Peyer's patch (tissue), 4 donors: ENCODE results near the gene SLCO6A1. TPM values are rescaled to one million over a fixed set of nuclear protein-coding genes. Genes with fewer than 3 reads are reported as not detected.

ENCODE experiments used
- DNase-seq, 3 donors: peaks; one replicate each; pipeline ENCODE4 v3.0.0-alpha.2; 2017 to 2019
- H3K27ac ChIP-seq, 4 donors: fragments of 200-600 bp; sonication (generic); one replicate each; pipeline ENCODE4 v1.5.1; 2016 to 2019
- H3K27me3 ChIP-seq, 2 donors: fragments of 200-600 bp; sonication (generic); one replicate each; pipeline ENCODE4 v1.5.1; 2019
- H3K36me3 ChIP-seq, 3 donors: fragments of 200-600 bp; sonication (generic); one replicate each; pipeline ENCODE4 v1.5.1; 2016 to 2019
- H3K4me1 ChIP-seq, 4 donors: fragments of 200-600 bp; sonication (generic); one replicate each; pipeline ENCODE4 v1.5.1; 2016 to 2019
- H3K4me3 ChIP-seq, 4 donors: fragments of 200-600 bp; sonication (generic); 1 replicate in 3 of 4; 2 replicates in 1 of 4; pipeline ENCODE4 v1.5.1; 2016 to 2019; ENCODE audit warnings: mild to moderate bottlenecking in 1 of 4
- H3K9me3 ChIP-seq, 4 donors: fragments of 200-600 bp; sonication (generic); one replicate each; pipeline ENCODE4 v1.5.1; 2016 to 2019; ENCODE audit warnings: mild to moderate bottlenecking in 1 of 4
- POLR2A ChIP-seq, 2 donors: fragments of 450-650 bp; IDR thresholded peaks; one replicate each; pipeline ENCODE4 v1.5.1; 2017; ENCODE audit warnings: antibody characterized with exemption in 2 of 2, mild to moderate bottlenecking in 2 of 2, moderate library complexity in 2 of 2
- total RNA-seq, 4 donors: library from RNA; depleted of rRNA; stranded (reverse); fragments of >200 nt; gene quantifications; one replicate each; pipeline ENCODE4 v1.1.0, GENCODE V29; 2016
- TF ChIP-seq, protein P1 (sequence below), 6 experiments: fragments of 450-650 bp in 4 of 6; fragments of 200-600 bp in 2 of 6; sonication (generic) in 1 of 6; IDR thresholded peaks; one replicate each; pipeline ENCODE4 v1.5.1; 2017 to 2019; ENCODE audit warnings: antibody characterized with exemption in 6 of 6, mild to moderate bottlenecking in 3 of 6, moderate library complexity in 1 of 6

The SLCO6A1 gene
- total RNA-seq, 4 donors from 2014 or later: not detected

- DNase-seq: no peak
- Histone ChIP-seq H3K4me3 (no peak overlapping the region), H3K9me3 (no peaks in the 10 kb centered on the region)
These were observed 32.7 kb upstream of the SLCO6A1 start for GRCh38 chr5:102531506-102531905.

DNA sequence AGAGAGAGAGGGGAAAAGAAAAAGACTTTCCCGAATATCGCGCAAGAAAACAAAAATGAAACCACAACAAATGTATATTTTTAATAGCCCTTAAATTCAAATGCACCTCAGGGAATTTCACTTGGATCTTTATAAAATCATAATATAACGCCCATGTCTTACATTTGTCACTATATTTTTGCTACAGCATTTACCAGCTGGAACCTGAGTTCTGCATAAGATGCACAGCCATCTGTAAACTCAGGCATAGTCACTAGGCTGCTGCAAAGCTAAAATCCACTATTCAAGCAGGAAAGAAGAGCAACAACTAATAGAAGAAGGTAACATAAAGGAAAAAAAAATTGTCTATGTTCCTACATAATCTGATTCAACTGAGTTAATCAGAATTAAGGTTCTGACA is 30.6 kb upstream of the SLCO6A1 start:
- H3K27me3 ChIP-seq: no peaks in the 10 kb centered on the region
- no peaks in the 10 kb centered on the region for H3K9me3 ChIP-seq
- no peaks in the 10 kb centered on the region for H3K4me1 ChIP-seq
- H3K4me3 ChIP-seq: no peak overlapping the region
- no peak for DNase-seq
- no peaks in the 10 kb centered on the region for H3K36me3 ChIP-seq
- TF ChIP-seq, protein P1, sequence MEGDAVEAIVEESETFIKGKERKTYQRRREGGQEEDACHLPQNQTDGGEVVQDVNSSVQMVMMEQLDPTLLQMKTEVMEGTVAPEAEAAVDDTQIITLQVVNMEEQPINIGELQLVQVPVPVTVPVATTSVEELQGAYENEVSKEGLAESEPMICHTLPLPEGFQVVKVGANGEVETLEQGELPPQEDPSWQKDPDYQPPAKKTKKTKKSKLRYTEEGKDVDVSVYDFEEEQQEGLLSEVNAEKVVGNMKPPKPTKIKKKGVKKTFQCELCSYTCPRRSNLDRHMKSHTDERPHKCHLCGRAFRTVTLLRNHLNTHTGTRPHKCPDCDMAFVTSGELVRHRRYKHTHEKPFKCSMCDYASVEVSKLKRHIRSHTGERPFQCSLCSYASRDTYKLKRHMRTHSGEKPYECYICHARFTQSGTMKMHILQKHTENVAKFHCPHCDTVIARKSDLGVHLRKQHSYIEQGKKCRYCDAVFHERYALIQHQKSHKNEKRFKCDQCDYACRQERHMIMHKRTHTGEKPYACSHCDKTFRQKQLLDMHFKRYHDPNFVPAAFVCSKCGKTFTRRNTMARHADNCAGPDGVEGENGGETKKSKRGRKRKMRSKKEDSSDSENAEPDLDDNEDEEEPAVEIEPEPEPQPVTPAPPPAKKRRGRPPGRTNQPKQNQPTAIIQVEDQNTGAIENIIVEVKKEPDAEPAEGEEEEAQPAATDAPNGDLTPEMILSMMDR (IDR thresholded peaks at IDR 0.05): no peak
- TF ChIP-seq POLR2A (IDR thresholded peaks at IDR 0.05): no peak
- no peak overlapping the region for H3K27ac ChIP-seq

More at GRCh38 chr5:102531506-102531905, 32.7 kb upstream of the SLCO6A1 start:
- Histone ChIP-seq H3K27me3 (no peaks in the 10 kb centered on the region), H3K27ac (no peak overlapping the region), H3K4me1 (no peaks in the 10 kb centered on the region), H3K36me3 (no peaks in the 10 kb centered on the region)
- TF ChIP-seq POLR2A (IDR thresholded peaks at IDR 0.05): no peak
- TF ChIP-seq, protein P1 (IDR thresholded peaks at IDR 0.05): no peak

- no peaks in the 10 kb centered on the region for H3K27me3 ChIP-seq
- TF ChIP-seq POLR2A (IDR thresholded peaks at IDR 0.05): no peak
- TF ChIP-seq, protein P1 (IDR thresholded peaks at IDR 0.05): no peak
- no peak for DNase-seq
- H3K4me1 ChIP-seq: no peaks in the 10 kb centered on the region
- H3K36me3 ChIP-seq: no peaks in the 10 kb centered on the region
- no peak overlapping the region for H3K27ac ChIP-seq
- no peaks in the 10 kb centered on the region for H3K9me3 ChIP-seq
- no peak overlapping the region for H3K4me3 ChIP-seq
These were observed 30.2 kb upstream of the SLCO6A1 start for GRCh38 chr5:102529031-102529430.

DNA sequence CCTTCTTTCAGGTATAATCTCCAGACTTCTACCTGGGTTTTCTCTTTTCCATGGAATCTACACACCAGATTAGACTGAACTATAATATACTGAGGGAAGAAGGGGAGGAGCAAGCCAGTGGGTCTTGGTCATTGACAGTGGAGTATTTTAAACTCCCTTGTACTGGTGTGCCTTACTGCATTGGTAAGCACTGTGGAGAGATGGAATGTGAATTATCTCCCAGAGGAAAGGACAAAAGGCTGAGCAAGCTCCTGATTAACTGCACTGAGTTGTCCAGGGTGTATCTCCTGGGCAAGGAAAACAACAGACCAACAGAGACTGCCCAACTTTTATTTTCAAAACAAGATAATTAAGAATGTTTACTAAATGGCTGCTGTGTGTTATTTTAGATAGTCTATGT is 29.8 kb upstream of the SLCO6A1 start:
- no peak for DNase-seq
- no peaks in the 10 kb centered on the region for H3K27me3 ChIP-seq
- no peak overlapping the region for H3K27ac ChIP-seq
- no peak overlapping the region for H3K4me3 ChIP-seq
- H3K9me3 ChIP-seq: no peaks in the 10 kb centered on the region
- no peaks in the 10 kb centered on the region for H3K36me3 ChIP-seq
- no peaks in the 10 kb centered on the region for H3K4me1 ChIP-seq
- no peak for TF ChIP-seq POLR2A (IDR thresholded peaks at IDR 0.05)
- TF ChIP-seq, protein P1 (IDR thresholded peaks at IDR 0.05): no peak

- H3K4me3 ChIP-seq: no peak overlapping the region
These were observed 28.7 kb upstream of the SLCO6A1 start for GRCh38 chr5:102527547-102527946.

More at GRCh38 chr5:102527547-102527946, 28.7 kb upstream of the SLCO6A1 start:
- DNase-seq: no peak
- Histone ChIP-seq H3K36me3 (no peaks in the 10 kb centered on the region), H3K4me1 (no peaks in the 10 kb centered on the region), H3K27ac (no peak overlapping the region), H3K27me3 (no peaks in the 10 kb centered on the region), H3K9me3 (no peaks in the 10 kb centered on the region)
- TF ChIP-seq, protein P1 (IDR thresholded peaks at IDR 0.05): no peak
- no peak for TF ChIP-seq POLR2A (IDR thresholded peaks at IDR 0.05)
